Neural progenitor cell (in vitro differentiated cells): ENCODE results near the gene MAN2A2. TPM values are rescaled to one million over a fixed set of nuclear protein-coding genes. Genes with fewer than 3 reads are reported as not detected.

Experiments
- DNase-seq: peaks from one replicate; pipeline ENCODE4 v3.0.0-alpha.2; 2016; ENCODE audit warnings: low spot score
- H2AFZ ChIP-seq: fragments of 200-600 bp; sonication (generic); replicated peaks from 2 replicates; pipeline ENCODE4 v1.6.1; 2016; ENCODE audit warnings: antibody characterized with exemption
- H3F3A ChIP-seq: fragments of 200-600 bp; sonication (generic); 2 replicates; pipeline ENCODE4 v1.6.1; 2016; ENCODE audit warnings: antibody characterized with exemption, low read depth
- H3K27ac ChIP-seq: fragments of 200-600 bp; sonication (generic); 2 replicates; pipeline ENCODE4 v1.5.1; 2016; ENCODE audit warnings: mild to moderate bottlenecking
- H3K27me3 ChIP-seq: fragments of 200-600 bp; sonication (generic); 2 replicates; pipeline ENCODE4 v1.6.1; 2016; ENCODE audit warnings: mild to moderate bottlenecking, moderate library complexity
- H3K36me3 ChIP-seq: fragments of 200-600 bp; sonication (generic); 2 replicates; pipeline ENCODE4 v1.5.1; 2016
- H3K4me1 ChIP-seq: fragments of 200-600 bp; sonication (generic); 2 replicates; pipeline ENCODE4 v1.6.1; 2016; ENCODE audit warnings: mixed run types
- H3K4me2 ChIP-seq: fragments of 200-600 bp; sonication (generic); 2 replicates; pipeline ENCODE4 v1.6.1; 2016
- H3K4me3 ChIP-seq: fragments of 200-600 bp; sonication (generic); 2 replicates; pipeline ENCODE4 v1.5.1; 2016
- H3K79me2 ChIP-seq: fragments of 200-600 bp; sonication (generic); 2 replicates; pipeline ENCODE4 v1.6.1; 2016; ENCODE audit warnings: low read depth
- H3K9ac ChIP-seq: fragments of 200-600 bp; sonication (generic); 2 replicates; pipeline ENCODE4 v1.6.1; 2016
- H3K9me3 ChIP-seq: fragments of 200-600 bp; sonication (generic); 2 replicates; pipeline ENCODE4 v1.5.1; 2016; ENCODE audit warnings: low read depth
- H4K20me1 ChIP-seq: fragments of 200-600 bp; sonication (generic); 2 replicates; pipeline ENCODE4 v1.6.1; 2016; ENCODE audit warnings: low read depth
- H3K27ac Mint-ChIP-seq: 3 replicates; pipeline ENCODE4 v1.8.0; 2021; ENCODE audit warnings: mixed read lengths
- H3K27me3 Mint-ChIP-seq: 2 replicates; pipeline ENCODE4 v1.8.0; 2022; ENCODE audit warnings: low read depth, mild to moderate bottlenecking, inconsistent platforms, moderate library complexity, mixed read lengths; ENCODE audit not compliant: insufficient read depth
- H3K36me3 Mint-ChIP-seq: 3 replicates; pipeline ENCODE4 v1.8.0; 2021; ENCODE audit warnings: mixed read lengths
- H3K4me1 Mint-ChIP-seq: 3 replicates; pipeline ENCODE4 v1.8.0; 2021; ENCODE audit warnings: mixed read lengths
- H3K4me3 Mint-ChIP-seq: 3 replicates; pipeline ENCODE4 v1.8.0; 2021; ENCODE audit warnings: mild to moderate bottlenecking, moderate library complexity, mixed read lengths
- H3K9me3 Mint-ChIP-seq: 3 replicates; pipeline ENCODE4 v1.8.0; 2020; ENCODE audit warnings: mixed read lengths
- CTCF ChIP-seq: fragments of 200-600 bp; sonication (generic); IDR thresholded peaks from 2 replicates; pipeline ENCODE4 v1.5.1; 2017; ENCODE audit warnings: antibody characterized with exemption, mild to moderate bottlenecking
- EZH2 ChIP-seq: fragments of 200-600 bp; sonication (generic); IDR thresholded peaks from 2 replicates; pipeline ENCODE4 v1.6.1; 2017; ENCODE audit warnings: antibody characterized with exemption, mild to moderate bottlenecking, moderate library complexity
- EZH2phosphoT487 ChIP-seq: fragments of 200-600 bp; sonication (generic); IDR thresholded peaks from 2 replicates; pipeline ENCODE4 v1.6.1; 2017; ENCODE audit warnings: antibody characterized with exemption
- total RNA-seq: library from RNA; depleted of rRNA; stranded (reverse); fragments of >200 nt; gene quantifications from 2 replicates; pipeline ENCODE4 v1.2.3, GENCODE V29; 2015; ENCODE audit warnings: low replicate concordance

MAN2A2 gene
- 7.0 and 15.3 TPM in 2 replicates for total RNA-seq

GRCh38 chr15:90902840-90903732 lies at the start of gene MAN2A2:
TSS of gene MAN2A2 (plus strand) at chr15:90903302. CDS start at chr15:90904208, 906 bp downstream.
- H3F3A ChIP-seq = peaks cover 25% of the 10 kb centered on the region
- Mint-ChIP-seq H3K36me3 (peaks cover 17% of the 10 kb centered on the region), H3K27me3 (peaks cover 2% of the 10 kb centered on the region), H3K4me1 (peaks cover 12% of the 10 kb centered on the region), H3K9me3 (no peaks in the 10 kb centered on the region), H3K4me3 (peak within 1 kb of the TSS; percentile 91), H3K27ac (no peak within 1 kb of the TSS)
- H3K4me2 ChIP-seq = peak within 1 kb of the TSS; percentile 89
- H2AFZ ChIP-seq = peak within 1 kb of the TSS; percentile 99
- peaks cover 4% of the 10 kb centered on the region for H4K20me1 ChIP-seq
- DNase-seq = peak; percentile 73
- TF ChIP-seq EZH2 = peak; percentile 9
- TF ChIP-seq CTCF = no peak
- no peak for TF ChIP-seq EZH2phosphoT487
- peaks cover 33% of the 10 kb centered on the region for H3K27me3 ChIP-seq
- H3K79me2 ChIP-seq = no peaks in the 10 kb centered on the region
- H3K9me3 ChIP-seq = no peaks in the 10 kb centered on the region
- H3K36me3 ChIP-seq = no peaks in the 10 kb centered on the region
- H3K4me1 ChIP-seq = peaks cover 16% of the 10 kb centered on the region
- H3K9ac ChIP-seq = peak within 1 kb of the TSS; percentile 44
- H3K4me3 ChIP-seq = peak within 1 kb of the TSS; percentile 86
- H3K27ac ChIP-seq = no peak within 1 kb of the TSS

- peaks cover 3% of the 10 kb centered on the region for H3K4me1 Mint-ChIP-seq
- no peaks in the 10 kb centered on the region for H3K27me3 ChIP-seq
- H3K27ac Mint-ChIP-seq = no peak overlapping the region
- no peaks in the 10 kb centered on the region for H3K9me3 Mint-ChIP-seq
- DNase-seq = no peak
- H3K9ac ChIP-seq = no peak overlapping the region
- H3K9me3 ChIP-seq = no peaks in the 10 kb centered on the region
- H3K36me3 Mint-ChIP-seq = no peaks in the 10 kb centered on the region
- H4K20me1 ChIP-seq = no peaks in the 10 kb centered on the region
- H3K79me2 ChIP-seq = no peaks in the 10 kb centered on the region
- H3K4me3 ChIP-seq = no peak overlapping the region
- no peak overlapping the region for H3K4me3 Mint-ChIP-seq
- H3K4me2 ChIP-seq = no peak overlapping the region
- no peak overlapping the region for H3K27ac ChIP-seq
- H3F3A ChIP-seq = no peaks in the 10 kb centered on the region
- peaks cover 4% of the 10 kb centered on the region for H3K27me3 Mint-ChIP-seq
- H2AFZ ChIP-seq = no peak overlapping the region
- no peaks in the 10 kb centered on the region for H3K36me3 ChIP-seq
- TF ChIP-seq CTCF = no peak
- no peak for TF ChIP-seq EZH2phosphoT487
- no peak for TF ChIP-seq EZH2
- H3K4me1 ChIP-seq = peaks cover 4% of the 10 kb centered on the region
Measured at GRCh38 chr15:90855139-90855538, 48.0 kb upstream of the MAN2A2 start.

DNA sequence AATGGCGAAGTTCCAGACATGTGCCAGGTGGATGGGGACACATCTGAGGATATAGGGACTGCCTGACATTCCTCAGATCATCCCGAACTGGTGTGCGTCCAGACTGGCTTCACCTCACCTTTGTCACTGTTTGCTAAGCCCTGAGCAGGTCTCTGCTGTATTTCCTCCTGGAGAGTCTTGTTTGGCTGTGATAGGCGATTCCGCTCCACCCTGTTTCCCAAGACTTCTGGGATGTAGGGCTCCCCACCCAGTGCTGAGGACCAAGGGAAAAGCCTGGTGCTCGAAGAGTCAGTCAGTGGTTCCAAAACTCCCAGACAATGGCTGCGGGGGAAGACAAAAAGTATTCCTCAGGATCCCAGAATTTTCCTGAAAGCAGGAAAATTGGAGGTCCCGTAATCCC lies 45.8 kb upstream of the MAN2A2 start:
- no peaks in the 10 kb centered on the region for H3K36me3 Mint-ChIP-seq
- Histone ChIP-seq H4K20me1 (no peaks in the 10 kb centered on the region), H3K9ac (no peak overlapping the region), H3K4me3 (no peak overlapping the region), H3K9me3 (no peaks in the 10 kb centered on the region), H3K4me1 (peaks cover 4% of the 10 kb centered on the region), H3K27me3 (no peaks in the 10 kb centered on the region), H3K36me3 (no peaks in the 10 kb centered on the region), H3K27ac (no peak overlapping the region), H3F3A (no peaks in the 10 kb centered on the region), H3K4me2 (no peak overlapping the region), H3K79me2 (no peaks in the 10 kb centered on the region), H2AFZ (no peak overlapping the region)
- DNase-seq = no peak
- H3K9me3 Mint-ChIP-seq = no peaks in the 10 kb centered on the region
- TF ChIP-seq EZH2phosphoT487 (no peak), EZH2 (no peak), CTCF (no peak)
- no peak overlapping the region for H3K27ac Mint-ChIP-seq
- H3K4me1 Mint-ChIP-seq = peaks cover 4% of the 10 kb centered on the region
- H3K27me3 Mint-ChIP-seq = peaks cover 4% of the 10 kb centered on the region
- H3K4me3 Mint-ChIP-seq = no peak overlapping the region
